ENCODE data around the gene NCAM2. TPM values are rescaled to one million over a fixed set of nuclear protein-coding genes. Genes with fewer than 3 reads are reported as not detected.
"Not testable (repeated sequence)": the region's sequence is repeated elsewhere in the genome, so short reads cannot be mapped to it uniquely, and the experiment has no call there.

NCAM2 gene
- total RNA-seq, 1 experiment from 2014 or later, result not detected

DNA sequence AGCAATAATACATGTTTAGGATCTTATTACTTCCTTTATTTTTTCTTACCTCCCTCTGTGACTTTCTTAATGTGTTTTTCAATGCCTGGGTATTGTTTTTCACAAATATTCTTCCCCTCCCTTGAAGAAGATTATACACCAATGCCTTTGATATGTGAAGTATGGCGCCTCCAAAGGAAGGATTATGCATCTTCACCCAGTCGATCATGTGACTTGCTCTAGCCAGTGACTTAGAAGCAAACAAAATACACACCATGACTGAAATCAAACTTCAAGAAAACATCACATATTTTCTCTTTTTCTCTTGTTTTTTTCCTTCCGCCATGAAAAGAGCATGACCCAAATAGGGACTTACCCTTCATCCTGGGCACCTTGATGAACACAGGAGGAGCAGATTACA lies 297.1 kb downstream of the NCAM2 start:
- no peak for DNase-seq (ENCODE audit: low read depth)

DNA sequence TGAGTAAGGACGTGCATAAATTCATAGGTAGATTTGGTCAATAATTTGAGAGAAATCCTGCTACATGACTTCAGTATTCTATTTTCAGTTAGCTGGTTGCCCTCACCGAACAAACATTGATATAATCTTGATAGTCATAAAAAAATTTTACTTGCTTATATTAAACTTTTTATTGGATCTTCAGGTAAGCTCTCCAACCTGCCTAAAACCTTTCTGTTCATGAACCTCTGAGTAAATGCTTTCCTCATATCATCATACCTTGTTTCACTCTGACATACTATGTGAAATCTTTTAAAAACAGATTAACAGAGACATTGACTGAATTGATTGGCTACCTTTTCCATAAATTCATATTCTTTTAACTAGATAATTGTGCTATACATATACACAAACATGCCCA lies 299.0 kb downstream of the NCAM2 start:
- no peak for DNase-seq (ENCODE audit: low read depth)

DNA sequence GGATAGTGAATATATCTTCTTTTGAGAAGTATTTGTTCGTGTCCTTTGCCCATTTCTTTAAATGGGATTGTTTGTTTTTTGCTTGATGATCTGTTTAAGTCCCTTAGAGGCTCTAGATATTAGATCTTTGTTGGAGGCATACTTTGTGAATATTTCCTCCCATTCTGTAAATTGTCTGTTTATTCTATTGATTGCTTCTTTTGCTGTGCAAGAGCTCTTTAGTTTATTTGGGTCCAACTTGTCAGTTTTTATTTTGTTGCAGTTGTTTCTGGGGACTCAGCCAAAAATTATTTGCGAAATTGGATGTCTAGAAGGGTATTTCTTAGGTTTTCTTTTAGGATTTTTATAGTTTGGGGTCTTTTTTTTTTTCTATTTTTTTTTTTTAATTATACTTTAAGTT lies 302.8 kb downstream of the NCAM2 start:
- DNase-seq (ENCODE audit: low read depth), result no peak

DNA sequence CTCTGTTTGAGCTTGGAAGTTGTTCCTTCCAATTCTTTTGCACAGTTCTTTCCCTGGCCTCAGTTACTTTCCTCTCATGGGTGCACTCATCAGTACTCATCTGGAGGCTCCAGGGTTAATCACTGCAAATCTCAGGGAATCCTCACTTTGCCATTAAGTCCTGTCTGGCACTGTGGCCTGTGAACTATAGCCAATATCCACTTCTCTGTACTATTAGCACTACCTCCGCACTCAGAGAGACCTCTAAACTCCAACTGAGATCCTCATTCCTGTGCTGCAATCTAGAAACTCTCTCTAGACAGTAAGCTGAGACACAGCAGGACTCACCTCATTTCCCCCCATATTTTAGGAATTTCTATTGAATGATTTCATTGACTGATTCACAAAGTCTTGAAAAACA lies 311.3 kb downstream of the NCAM2 start:
- no peak for DNase-seq (ENCODE audit: low read depth)

DNA sequence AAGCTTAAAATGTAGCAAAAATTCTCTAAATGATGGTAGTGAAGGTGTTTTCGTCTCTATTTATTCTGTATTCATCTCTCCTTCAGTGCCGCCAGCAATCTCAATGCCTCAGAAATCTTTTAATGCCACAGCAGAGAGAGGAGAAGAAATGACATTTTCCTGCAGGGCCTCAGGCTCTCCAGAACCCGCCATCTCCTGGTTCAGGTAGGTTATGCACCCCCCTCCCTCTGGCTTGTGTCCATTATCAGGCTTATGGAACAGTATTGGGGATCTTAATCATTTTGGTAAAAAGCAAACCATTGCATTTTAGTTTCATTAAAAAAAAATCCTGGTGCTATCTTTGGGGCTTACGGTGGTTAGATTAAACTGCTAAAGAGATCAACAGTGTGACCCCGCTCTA lies 326.1 kb downstream of the NCAM2 start:
- DNase-seq (ENCODE audit: low read depth), result no peak

DNA sequence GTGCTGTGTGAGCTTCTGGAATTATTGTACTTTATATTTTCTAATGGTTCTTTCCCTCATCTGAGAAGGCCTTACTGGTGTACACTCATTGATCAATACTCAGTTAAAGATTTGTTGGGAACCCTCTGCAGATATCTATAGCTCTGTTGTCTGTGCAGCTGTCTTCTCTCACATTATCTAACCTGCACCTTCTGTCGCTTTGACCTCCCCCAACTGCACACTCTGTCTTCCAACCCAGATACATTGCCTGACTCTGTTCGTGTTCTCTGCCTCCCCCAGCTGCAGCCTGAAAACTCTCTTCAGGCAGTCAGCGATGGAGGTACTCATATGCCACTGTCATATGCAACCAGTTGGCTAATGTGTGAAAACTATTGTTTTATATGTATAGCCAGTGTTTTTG lies 334.3 kb downstream of the NCAM2 start:
- DNase-seq (ENCODE audit: low read depth), result no peak

DNA sequence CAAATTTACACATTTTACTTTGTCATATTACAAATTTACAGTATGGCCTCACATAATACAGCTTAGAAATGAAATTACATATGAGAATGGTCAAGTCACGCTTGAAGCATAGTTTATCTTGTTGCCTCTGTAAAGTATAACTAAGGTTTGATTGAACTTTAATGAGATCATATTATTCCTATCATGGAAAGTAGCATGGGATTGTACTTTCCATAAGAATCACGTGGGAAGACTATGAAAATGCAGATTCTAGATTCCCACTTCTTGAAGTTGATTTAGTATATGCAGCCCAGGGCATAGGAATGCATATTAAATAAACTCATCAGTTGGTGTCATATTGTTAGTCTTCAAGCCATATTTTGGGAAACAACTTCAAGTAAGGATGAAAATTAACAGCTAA lies 342.8 kb downstream of the NCAM2 start:
- DNase-seq (ENCODE audit: low read depth), result no peak

DNA sequence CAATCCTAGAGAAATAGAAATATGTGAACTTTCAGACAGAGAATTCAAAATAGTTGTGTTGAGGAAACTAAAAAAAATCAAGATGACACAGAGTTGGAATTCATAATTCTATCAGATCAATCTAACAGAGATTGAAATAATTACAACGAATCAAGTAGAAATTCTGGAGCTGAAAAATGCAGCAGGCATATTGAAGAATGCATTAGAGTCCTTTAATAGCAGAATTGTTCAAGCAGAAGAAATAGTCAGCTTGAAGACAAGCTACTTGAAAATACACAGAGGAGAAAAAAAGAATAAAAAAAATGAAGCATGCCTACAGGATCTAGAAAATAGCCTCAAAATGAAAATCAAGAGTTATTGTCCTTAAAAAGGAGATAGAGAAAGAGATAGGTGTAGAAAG lies 347.1 kb downstream of the NCAM2 start:
- DNase-seq (ENCODE audit: low read depth), result no peak

DNA sequence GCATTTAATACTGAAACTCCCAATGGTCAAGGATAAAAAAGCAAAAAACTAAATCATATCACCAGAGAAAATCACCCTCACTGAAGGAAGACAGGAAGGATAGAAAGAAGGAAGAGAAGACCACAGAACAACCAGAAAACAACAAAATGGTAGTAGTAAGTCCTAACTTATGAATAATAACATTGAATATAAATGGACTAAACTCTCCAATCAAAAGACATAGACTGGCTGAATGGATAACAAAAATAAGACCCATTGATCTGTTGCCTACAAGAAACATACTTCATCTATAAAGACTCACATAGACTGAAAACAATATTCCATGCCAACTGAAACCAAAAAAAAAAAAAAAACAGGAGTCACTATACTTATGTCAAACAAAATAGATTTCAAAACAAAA lies 347.7 kb downstream of the NCAM2 start:
- no peak for DNase-seq (ENCODE audit: low read depth)

DNA sequence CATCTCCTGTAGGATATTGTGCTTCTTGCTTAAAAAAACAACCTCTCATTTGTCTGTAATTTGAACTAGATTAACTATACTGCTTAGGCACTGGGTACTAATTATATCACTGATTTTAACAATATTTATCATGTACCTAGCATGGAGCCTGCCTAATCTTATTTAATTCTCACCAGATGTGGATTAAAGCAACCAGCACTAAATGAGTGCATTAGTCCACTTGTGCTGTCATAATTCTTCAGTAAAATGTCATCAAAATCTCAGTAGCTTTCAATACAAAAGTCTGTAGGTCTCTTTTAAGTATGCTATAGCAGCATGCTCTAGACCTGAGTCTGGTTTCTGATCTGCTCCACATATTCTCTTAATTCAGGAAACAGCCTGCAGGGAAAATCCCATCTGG lies 368.1 kb downstream of the NCAM2 start:
- DNase-seq (ENCODE audit: low read depth), result no peak

DNA sequence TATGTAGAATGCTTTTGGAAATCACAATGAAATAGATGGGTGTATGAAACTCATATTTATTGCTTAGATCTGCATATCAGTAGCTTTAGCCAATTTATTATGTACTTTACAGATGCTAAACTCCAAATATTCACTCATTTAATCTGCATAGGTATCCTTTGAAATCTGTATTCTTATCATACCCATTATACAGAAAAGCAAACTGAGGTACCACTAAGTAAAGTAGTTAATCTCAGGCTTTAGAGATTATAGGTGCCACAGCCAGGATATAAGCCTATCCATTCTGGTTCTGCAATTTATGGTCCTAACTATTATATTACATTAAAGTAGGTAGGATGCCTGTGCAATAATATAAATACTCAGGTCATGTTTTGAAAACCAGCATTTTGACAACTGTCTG lies 369.4 kb downstream of the NCAM2 start:
- DNase-seq (ENCODE audit: low read depth), result no peak

DNA sequence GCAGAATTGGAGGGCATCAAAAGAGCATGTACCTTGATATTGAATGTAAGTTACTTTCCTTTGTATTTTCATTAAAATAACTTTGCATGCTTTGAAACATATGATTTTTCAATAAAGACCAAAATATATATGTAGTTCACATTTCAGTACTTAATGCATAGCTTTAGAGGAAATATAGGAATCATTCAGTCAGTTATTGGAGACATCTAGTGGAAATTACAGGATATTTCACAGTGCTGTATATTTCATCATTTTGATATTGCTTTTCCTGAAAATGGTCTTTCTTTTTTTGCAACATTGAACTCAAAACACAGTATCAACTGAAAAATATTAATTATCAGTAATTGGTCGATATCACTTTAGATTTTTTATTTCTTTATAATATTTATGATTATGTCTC lies 375.8 kb downstream of the NCAM2 start:
- peak; percentile 3 for DNase-seq (ENCODE audit: low read depth)

DNA sequence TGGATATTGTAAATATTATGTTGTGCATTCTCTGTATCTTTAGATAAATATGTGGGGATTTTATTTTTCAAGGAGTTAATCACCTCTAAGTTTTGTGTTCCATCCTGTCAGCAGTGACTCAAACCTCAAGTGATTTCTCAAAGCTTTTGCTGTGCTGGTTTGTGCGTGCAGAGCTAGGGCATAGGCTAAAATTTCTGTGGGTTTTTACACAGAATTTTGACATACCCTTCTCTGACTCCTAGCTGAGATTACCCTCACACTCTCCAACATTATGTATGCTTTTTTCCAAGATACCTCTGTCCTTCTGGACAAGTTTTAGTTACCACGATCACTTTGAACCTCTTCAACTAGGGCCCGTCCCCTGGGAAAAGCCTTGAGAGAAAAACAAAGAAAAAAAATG lies 384.9 kb downstream of the NCAM2 start:
- DNase-seq (ENCODE audit: low read depth), result peak; percentile 1

DNA sequence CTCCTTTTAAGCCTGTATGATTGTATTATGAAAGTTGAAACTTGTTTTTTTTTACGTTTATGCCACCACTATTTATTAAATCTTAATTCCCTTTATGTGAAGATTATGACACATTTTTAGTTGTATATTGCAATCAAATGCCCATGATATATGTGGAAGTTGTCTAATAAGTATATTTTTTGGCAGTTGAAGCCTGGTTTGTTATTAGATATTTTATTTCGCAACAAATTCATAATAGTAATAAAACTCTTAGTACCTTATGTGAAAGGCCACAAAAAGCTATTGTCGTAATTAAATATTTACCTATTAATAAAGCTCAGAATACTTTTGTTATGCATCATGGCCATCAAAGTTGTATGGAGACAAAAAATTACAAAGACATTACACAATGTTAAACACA lies 386.8 kb downstream of the NCAM2 start:
- no peak for DNase-seq (ENCODE audit: low read depth)

DNA sequence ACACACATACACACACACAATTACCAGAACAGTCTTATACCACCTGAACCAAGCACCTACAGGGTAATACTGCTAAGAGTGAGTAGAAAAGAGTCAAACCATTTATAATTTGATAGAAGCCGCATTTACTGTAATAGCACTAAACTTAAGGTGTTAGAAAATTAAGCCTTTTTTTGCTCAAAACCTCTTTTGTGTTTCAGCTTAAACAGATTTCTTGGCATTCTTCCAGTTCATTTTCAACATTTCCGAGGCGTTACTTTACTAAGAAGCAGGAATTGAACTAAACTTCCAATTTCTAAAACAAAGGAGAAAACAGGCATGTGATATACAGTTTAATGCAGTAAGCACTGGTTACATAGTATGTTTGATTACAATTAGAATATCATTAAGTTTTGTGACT lies 387.2 kb downstream of the NCAM2 start:
- DNase-seq (ENCODE audit: low read depth), result no peak

DNA sequence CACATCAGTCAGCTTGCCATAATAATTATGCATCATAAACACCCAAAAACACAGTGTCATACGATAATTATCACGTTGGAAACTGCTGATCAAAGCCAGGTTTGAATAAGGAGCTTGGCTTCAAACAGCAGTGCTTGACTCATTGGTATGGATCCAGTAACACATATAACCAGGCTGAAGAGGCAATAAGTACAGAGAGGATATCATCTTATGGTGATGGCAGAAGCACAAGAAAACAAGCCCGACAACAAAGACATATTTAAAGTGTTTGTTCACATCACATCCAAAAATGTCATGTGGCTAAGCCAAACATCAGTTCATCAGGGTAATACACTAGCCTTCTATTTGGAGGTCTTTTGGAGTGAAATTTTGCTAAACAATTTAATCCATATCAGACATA lies 389.7 kb downstream of the NCAM2 start:
- DNase-seq (ENCODE audit: low read depth), result no peak

DNA sequence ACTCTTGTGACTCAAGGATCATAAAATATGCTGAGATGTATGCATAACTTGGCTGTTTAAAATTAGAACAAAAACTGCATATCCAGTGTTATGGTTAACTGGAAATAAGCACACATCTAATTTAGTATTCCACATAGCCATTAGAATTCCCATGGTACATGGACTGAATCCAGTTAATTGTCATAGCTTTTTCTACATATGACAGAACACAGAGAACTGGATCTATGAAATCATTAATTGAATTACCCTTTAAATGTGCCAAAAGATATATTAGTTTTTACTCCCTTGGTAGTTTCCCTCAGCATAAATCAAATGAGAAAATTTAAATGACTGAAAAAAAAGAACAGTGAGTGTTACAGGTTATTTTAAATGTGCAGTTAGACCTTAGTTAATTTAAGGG lies 395.9 kb downstream of the NCAM2 start:
- DNase-seq (ENCODE audit: low read depth), result no peak

DNA sequence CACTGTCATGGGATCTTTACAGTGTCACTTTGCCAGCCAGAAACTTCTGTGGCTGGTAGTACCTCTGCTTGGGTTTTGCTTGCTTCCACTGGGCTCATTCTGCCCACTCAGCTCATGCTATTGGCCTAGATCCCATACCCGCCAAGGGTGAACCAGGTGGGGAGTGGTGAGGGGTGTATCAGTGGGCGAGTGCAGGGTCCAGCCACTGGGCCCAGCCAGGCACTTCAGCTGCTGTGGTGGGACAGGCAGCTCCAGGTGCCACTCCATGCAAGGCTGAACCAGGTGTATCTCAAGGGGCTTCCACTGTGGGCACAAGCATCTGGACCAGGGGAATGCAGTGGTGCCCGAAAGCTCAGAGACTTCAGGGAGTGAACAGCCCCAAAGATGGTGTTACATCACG lies 398.2 kb downstream of the NCAM2 start:
- DNase-seq (ENCODE audit: low read depth), result no peak

DNA sequence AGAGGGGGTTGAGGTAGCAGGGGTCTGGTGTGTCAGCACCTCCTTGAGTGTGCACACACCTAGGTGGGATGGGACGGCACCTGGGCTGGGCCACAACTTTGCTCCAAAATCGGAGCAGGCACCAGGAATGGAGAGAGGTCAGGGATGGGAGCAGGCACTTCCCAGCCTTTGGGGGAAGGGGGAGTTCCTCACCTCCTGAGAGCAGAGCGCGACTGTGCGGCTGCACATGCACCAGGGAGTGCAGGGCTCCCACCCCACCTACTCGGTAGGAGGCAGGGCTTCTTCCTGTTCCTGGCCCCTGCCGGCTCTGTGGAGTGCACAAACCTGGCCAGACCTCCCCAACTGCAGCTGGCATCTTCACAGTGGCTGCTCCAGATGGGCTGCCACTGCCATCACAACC lies 399.3 kb downstream of the NCAM2 start:
- DNase-seq (ENCODE audit: low read depth), result no peak

DNA sequence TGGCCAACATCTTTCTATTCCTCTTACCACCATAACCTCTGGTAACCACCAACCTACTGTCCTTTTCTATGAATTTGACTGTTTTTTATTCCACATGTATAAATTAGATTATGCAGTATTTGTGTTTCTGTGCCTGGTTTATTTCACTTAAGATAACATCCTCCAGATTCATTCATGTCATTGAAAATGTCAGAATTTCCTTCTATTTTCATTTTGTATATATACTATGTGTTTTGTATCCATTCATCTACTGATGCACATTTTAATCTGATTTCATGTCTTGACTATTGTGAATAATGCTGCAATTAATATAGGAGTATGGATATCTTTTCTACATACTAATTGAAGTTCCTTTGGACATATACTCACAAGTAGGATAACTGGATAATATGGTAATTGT lies 403.2 kb downstream of the NCAM2 start:
- no peak for DNase-seq (ENCODE audit: low read depth)

DNA sequence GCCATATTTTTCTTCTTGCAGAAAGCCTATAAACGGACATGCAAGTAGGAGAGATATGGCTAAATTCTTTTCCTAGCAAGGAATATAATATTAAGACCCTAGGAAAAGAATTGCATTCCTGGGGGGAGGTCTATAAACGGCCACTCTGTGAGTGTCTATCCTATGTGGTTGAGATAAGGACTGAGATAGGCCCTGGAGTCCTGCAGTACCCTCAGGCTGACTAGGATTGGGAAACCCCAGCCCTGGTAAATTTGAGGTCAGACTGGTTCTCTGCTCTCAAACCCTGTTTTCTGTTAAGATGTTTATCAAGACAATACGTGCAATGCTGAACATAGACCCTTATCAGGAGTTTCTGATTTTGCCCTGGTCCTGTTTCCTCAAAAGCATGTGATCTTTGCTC lies 404.0 kb downstream of the NCAM2 start:
- not testable (repeated sequence) for DNase-seq (ENCODE audit: low read depth)

DNA sequence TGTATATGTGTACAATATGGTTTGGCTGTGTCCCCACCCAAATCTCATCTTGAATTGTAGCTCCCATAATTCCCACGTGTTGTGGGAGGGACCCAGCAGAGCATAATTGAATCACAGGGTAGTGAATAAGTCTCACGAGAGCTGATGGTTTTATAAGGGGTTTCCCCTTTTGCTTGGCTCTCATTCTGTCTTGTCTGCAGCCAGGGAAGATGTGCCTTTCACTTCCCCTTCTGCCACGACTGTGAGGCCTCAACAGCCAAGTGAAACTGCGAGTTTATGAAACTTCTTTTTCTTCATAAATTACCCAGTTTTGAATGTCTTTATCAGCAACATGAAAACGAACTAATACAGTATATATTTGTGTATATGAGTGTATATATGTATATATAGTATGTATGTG lies 406.1 kb downstream of the NCAM2 start:
- not testable (repeated sequence) for DNase-seq (ENCODE audit: low read depth)

DNA sequence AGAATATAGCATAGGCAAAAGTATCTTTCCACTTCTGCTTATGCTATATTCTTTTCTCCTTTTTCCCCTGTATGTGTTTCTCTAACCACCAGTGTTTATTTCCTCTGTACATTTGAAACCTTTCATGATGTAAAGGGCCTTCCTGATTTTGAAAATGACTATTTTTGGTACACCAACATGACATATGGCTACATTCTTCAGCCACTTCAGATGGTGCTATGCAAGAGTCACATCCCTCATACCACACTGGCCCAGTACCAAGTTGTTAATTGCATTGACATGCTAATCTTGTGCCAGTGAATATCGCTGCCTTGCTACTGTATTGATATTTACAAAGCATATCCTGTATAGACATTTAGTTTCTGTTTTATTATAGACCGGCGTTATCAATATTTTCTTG lies 408.7 kb downstream of the NCAM2 start:
- DNase-seq (ENCODE audit: low read depth), result no peak

DNA sequence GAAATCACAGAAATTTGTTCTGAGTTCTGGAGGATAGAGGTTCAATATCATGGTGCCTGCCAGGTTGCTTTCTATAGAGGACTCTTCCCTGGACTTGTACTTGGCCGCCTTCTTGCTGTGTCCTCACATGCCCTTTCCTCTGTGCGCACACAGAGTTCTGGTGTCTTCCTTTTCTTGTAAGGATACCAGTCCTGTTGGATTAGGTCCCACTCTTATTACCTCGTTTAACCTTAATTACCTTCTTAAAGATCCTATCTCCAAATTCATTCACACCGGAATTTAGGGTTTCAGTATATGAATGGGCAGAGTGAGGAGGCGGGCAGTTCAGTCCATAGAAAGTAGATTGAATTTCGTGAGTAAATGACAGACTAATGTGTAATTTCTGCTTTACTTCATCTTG lies 413.9 kb downstream of the NCAM2 start:
- no peak for DNase-seq (ENCODE audit: low read depth)

DNA sequence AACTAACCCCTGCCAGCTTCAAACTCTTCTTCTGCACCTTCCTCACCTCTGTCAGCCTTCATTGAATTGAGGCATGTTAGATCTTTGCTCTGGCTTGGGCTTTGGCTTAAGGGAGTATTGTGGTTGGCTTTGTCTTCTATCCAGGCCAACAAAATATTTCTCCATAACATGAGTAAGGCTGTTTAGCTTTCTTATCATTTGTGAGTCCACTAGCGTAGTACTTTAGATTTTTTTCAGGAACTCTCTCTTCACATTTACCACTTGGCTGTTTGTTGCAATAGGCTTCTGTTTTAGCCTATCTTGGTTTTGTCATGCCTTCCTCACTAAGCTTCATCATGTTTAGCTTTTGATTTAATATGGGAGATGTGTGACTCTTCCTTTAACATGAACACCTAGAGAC lies 417.5 kb downstream of the NCAM2 start:
- no peak for DNase-seq (ENCODE audit: low read depth)

All from HT1080 (cell line).